ENCODE results near the gene TMEM151B.

DNA sequence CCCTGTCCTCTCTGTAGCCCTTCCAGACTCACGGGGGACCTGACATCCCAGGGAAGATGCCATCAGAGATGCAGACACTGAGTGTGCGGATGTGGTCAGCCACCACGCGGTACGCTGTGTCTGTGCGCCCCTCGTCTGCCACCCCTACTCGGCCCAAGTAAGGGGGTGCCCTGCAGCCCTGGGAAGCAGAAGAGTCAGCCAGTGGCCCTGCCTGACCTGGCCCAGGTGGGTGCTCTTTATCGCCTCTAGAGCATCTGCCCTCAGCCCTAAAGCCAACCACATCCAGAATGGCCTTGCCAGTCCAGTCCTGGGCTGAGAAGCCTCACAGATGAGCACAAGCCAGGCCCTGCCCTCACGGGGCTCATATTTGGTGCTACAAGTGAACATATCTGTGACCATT, 37.0 kb downstream of the TMEM151B start:
- no peak for TF ChIP-seq CEBPB (tag; IDR thresholded peaks at IDR 0.05)
- TF ChIP-seq, protein P1, sequence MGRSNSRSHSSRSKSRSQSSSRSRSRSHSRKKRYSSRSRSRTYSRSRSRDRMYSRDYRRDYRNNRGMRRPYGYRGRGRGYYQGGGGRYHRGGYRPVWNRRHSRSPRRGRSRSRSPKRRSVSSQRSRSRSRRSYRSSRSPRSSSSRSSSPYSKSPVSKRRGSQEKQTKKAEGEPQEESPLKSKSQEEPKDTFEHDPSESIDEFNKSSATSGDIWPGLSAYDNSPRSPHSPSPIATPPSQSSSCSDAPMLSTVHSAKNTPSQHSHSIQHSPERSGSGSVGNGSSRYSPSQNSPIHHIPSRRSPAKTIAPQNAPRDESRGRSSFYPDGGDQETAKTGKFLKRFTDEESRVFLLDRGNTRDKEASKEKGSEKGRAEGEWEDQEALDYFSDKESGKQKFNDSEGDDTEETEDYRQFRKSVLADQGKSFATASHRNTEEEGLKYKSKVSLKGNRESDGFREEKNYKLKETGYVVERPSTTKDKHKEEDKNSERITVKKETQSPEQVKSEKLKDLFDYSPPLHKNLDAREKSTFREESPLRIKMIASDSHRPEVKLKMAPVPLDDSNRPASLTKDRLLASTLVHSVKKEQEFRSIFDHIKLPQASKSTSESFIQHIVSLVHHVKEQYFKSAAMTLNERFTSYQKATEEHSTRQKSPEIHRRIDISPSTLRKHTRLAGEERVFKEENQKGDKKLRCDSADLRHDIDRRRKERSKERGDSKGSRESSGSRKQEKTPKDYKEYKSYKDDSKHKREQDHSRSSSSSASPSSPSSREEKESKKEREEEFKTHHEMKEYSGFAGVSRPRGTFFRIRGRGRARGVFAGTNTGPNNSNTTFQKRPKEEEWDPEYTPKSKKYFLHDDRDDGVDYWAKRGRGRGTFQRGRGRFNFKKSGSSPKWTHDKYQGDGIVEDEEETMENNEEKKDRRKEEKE (IDR thresholded peaks at IDR 0.05; ENCODE audit: borderline replicate concordance in 1 of 2, control insufficient read depth in 1 of 2, low read depth in 2 of 2, low read length in 1 of 2) = no peak
- no peak for TF ChIP-seq CTCF (IDR thresholded peaks at IDR 0.05 in 2 of 3, conservative IDR thresholded peaks at IDR 0.05 in 1 of 3; ENCODE audit: insufficient read depth in 2 of 3, low read depth in 1 of 3, low read length in 3 of 3)
- TF ChIP-seq RAD21 (CRISPR knock-in tag; conservative IDR thresholded peaks at IDR 0.05 in 1 of 2, IDR thresholded peaks at IDR 0.05 in 1 of 2) = no peak
- TF ChIP-seq POLR2A (conservative IDR thresholded peaks at IDR 0.05) = no peak
- TF ChIP-seq ZBTB49 (CRISPR knock-in tag; IDR thresholded peaks at IDR 0.05; ENCODE audit: borderline replicate concordance) = no peak
- no peak for TF ChIP-seq YY1 (IDR thresholded peaks at IDR 0.05; ENCODE audit: borderline replicate concordance in 1 of 3, control insufficient read depth in 1 of 3, extremely low read depth in 1 of 3, insufficient read depth in 3 of 3, insufficient read length in 1 of 3, insufficient replicate concordance in 2 of 3, low read depth in 1 of 3, low read length in 2 of 3)
- no peak for TF ChIP-seq FOXK1 (CRISPR knock-in tag; IDR thresholded peaks at IDR 0.05; ENCODE audit: borderline replicate concordance)
- no peak for TF ChIP-seq SIN3A (IDR thresholded peaks at IDR 0.05; ENCODE audit: borderline replicate concordance in 2 of 2, control insufficient read depth in 1 of 2, low read depth in 2 of 2, low read length in 2 of 2)
- TF ChIP-seq, protein P2, sequence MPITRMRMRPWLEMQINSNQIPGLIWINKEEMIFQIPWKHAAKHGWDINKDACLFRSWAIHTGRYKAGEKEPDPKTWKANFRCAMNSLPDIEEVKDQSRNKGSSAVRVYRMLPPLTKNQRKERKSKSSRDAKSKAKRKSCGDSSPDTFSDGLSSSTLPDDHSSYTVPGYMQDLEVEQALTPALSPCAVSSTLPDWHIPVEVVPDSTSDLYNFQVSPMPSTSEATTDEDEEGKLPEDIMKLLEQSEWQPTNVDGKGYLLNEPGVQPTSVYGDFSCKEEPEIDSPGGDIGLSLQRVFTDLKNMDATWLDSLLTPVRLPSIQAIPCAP (CRISPR knock-in tag; IDR thresholded peaks at IDR 0.05; ENCODE audit: borderline replicate concordance) = no peak
- no peak for TF ChIP-seq ZNF184 (CRISPR knock-in tag; IDR thresholded peaks at IDR 0.05)

All from K562 (cell line).